H9 (cell line): Measurements from ENCODE around the gene BRD7. TPM values are rescaled to one million over a fixed set of nuclear protein-coding genes. Genes with fewer than 3 reads are reported as not detected.

Experiments
- DNase-seq: peaks from one replicate; pipeline ENCODE4 v3.0.0-alpha.2; 2017
- H2AFZ ChIP-seq: one replicate; pipeline ENCODE4 v1.6.1; 2013; ENCODE audit warnings: mild to moderate bottlenecking, low read length, control low read depth, moderate library complexity
- H2AK5ac ChIP-seq: 2 replicates; pipeline ENCODE4 v1.6.1; 2013; ENCODE audit warnings: low read length, control low read depth, mixed read lengths; ENCODE audit not compliant: insufficient read length
- H2BK120ac ChIP-seq: one replicate; pipeline ENCODE4 v1.6.1; 2013; ENCODE audit warnings: low read depth, mild to moderate bottlenecking, low read length, control low read depth, inconsistent platforms; ENCODE audit not compliant: poor library complexity, severe bottlenecking
- H2BK12ac ChIP-seq: 2 replicates; pipeline ENCODE4 v1.6.1; 2013; ENCODE audit warnings: low read length, control low read depth, mixed read lengths, low read depth; ENCODE audit not compliant: insufficient read length
- H2BK15ac ChIP-seq: 2 replicates; pipeline ENCODE4 v1.6.1; 2013; ENCODE audit warnings: low read depth, low read length, control low read depth
- H2BK20ac ChIP-seq: one replicate; pipeline ENCODE4 v1.6.1; 2013; ENCODE audit warnings: low read depth, mild to moderate bottlenecking, low read length, control low read depth, inconsistent platforms; ENCODE audit not compliant: poor library complexity, severe bottlenecking
- H2BK5ac ChIP-seq: 2 replicates; pipeline ENCODE4 v1.6.1; 2013; ENCODE audit warnings: low read length, control low read depth, mixed read lengths; ENCODE audit not compliant: insufficient read length
- H3K14ac ChIP-seq: 2 replicates; pipeline ENCODE4 v1.6.1; 2013; ENCODE audit warnings: low read length, control low read depth; ENCODE audit not compliant: insufficient read depth
- H3K18ac ChIP-seq: 2 replicates; pipeline ENCODE4 v1.6.1; 2013; ENCODE audit warnings: low read depth, mild to moderate bottlenecking, mixed read lengths, low read length, control low read depth; ENCODE audit not compliant: insufficient read length
- H3K23ac ChIP-seq: 2 replicates; pipeline ENCODE4 v1.6.1; 2013; ENCODE audit warnings: low read length, control low read depth, mixed read lengths, low read depth; ENCODE audit not compliant: insufficient read length
- H3K23me2 ChIP-seq: 2 replicates; pipeline ENCODE4 v1.6.1; 2013; ENCODE audit warnings: low read depth, mild to moderate bottlenecking, mixed read lengths, low read length, control low read depth; ENCODE audit not compliant: insufficient read length, poor library complexity, severe bottlenecking
- H3K27ac ChIP-seq: 2 replicates; pipeline ENCODE4 v1.5.1; 2013; ENCODE audit warnings: low read length, control low read depth, mixed read lengths, low read depth; ENCODE audit not compliant: insufficient read length
- H3K27me3 ChIP-seq: 2 replicates; pipeline ENCODE4 v1.6.1; 2013; ENCODE audit warnings: low read length, control low read depth, inconsistent platforms; ENCODE audit not compliant: insufficient read depth
- H3K4ac ChIP-seq: 2 replicates; pipeline ENCODE4 v1.6.1; 2013; ENCODE audit warnings: low read depth, mild to moderate bottlenecking, control low read depth, inconsistent platforms, low read length, moderate library complexity
- H3K4me1 ChIP-seq: 2 replicates; pipeline ENCODE4 v1.6.1; 2013; ENCODE audit warnings: low read length, control low read depth, inconsistent platforms; ENCODE audit not compliant: insufficient read depth
- H3K4me2 ChIP-seq: 2 replicates; pipeline ENCODE4 v1.6.1; 2013; ENCODE audit warnings: low read length, control low read depth, mixed read lengths; ENCODE audit not compliant: insufficient read length, insufficient read depth
- H3K56ac ChIP-seq: 2 replicates; pipeline ENCODE4 v1.6.1; 2013; ENCODE audit warnings: low read depth, mild to moderate bottlenecking, mixed read lengths, low read length, control low read depth; ENCODE audit not compliant: insufficient read length
- H3K79me1 ChIP-seq: 2 replicates; pipeline ENCODE4 v1.6.1; 2013; ENCODE audit warnings: low read depth, mild to moderate bottlenecking, moderate library complexity, low read length, control low read depth, inconsistent platforms; ENCODE audit not compliant: insufficient read depth, poor library complexity, severe bottlenecking
- H3K79me2 ChIP-seq: 2 replicates; pipeline ENCODE4 v1.6.1; 2013; ENCODE audit warnings: low read length, control low read depth, inconsistent platforms; ENCODE audit not compliant: insufficient read depth
- H3K9ac ChIP-seq: 2 replicates; pipeline ENCODE4 v1.6.1; 2013; ENCODE audit warnings: low read length, control low read depth, mixed read lengths; ENCODE audit not compliant: insufficient read length; ENCODE audit errors: extremely low read depth
- H3K9me3 ChIP-seq: one replicate; pipeline ENCODE4 v1.6.1; 2013; ENCODE audit warnings: low read depth, low read length, inconsistent platforms; ENCODE audit not compliant: control insufficient read depth
- H3T11ph ChIP-seq: one replicate; pipeline ENCODE4 v1.6.1; 2013; ENCODE audit warnings: mild to moderate bottlenecking, low read length, control low read depth, inconsistent platforms
- H4K20me1 ChIP-seq: one replicate; pipeline ENCODE4 v1.6.1; 2013; ENCODE audit not compliant: control insufficient read depth, insufficient read length, insufficient read depth
- H4K5ac ChIP-seq: 2 replicates; pipeline ENCODE4 v1.6.1; 2013; ENCODE audit warnings: low read depth, mild to moderate bottlenecking, mixed read lengths, low read length, control low read depth; ENCODE audit not compliant: insufficient read length
- H4K8ac ChIP-seq: replicated peaks from 2 replicates; pipeline ENCODE4 v1.6.1; 2013; ENCODE audit warnings: low read length, control low read depth, mixed read lengths, low read depth; ENCODE audit not compliant: insufficient read length
- H4K91ac ChIP-seq: 2 replicates; pipeline ENCODE4 v1.6.1; 2013; ENCODE audit warnings: low read depth, mild to moderate bottlenecking, moderate library complexity, mixed read lengths, low read length, control low read depth; ENCODE audit not compliant: insufficient read length
- H3K27ac Mint-ChIP-seq, 3 experiments: 2 replicates in 2 of 3; 3 replicates in 1 of 3; pipeline ENCODE4 v1.8.0; 2020 to 2021; ENCODE audit warnings: mixed read lengths in 3 of 3, mild to moderate bottlenecking in 1 of 3, moderate library complexity in 1 of 3
- H3K27me3 Mint-ChIP-seq: 2 replicates; pipeline ENCODE4 v1.8.0; 2021; ENCODE audit warnings: low read depth, mild to moderate bottlenecking, moderate library complexity, mixed read lengths
- H3K36me3 Mint-ChIP-seq, 3 experiments: 2 replicates in 2 of 3; 3 replicates in 1 of 3; pipeline ENCODE4 v1.8.0; 2020 to 2021; ENCODE audit warnings: low read depth in 3 of 3, mixed read lengths in 3 of 3; ENCODE audit not compliant: insufficient read depth in 1 of 3
- H3K4me1 Mint-ChIP-seq, 2 experiments: 2 replicates each; pipeline ENCODE4 v1.8.0; 2020; ENCODE audit warnings: mixed read lengths in 2 of 2
- H3K4me3 Mint-ChIP-seq, 2 experiments: 2 replicates in 1 of 2; 3 replicates in 1 of 2; pipeline ENCODE4 v1.8.0; 2020 to 2021; ENCODE audit warnings: mild to moderate bottlenecking in 2 of 2, mixed read lengths in 2 of 2, moderate library complexity in 1 of 2
- H3K9me3 Mint-ChIP-seq, 2 experiments: 2 replicates in 1 of 2; 3 replicates in 1 of 2; pipeline ENCODE4 v1.8.0; 2020; ENCODE audit warnings: mild to moderate bottlenecking in 2 of 2, mixed read lengths in 2 of 2, moderate library complexity in 1 of 2
- WGBS: extraction: QIAGEN DNeasy Blood & Tissue Kit; methylation state at CpG from one replicate; pipeline ENCODE4 v1.1.7; 2013; ENCODE audit warnings: missing lambda C conversion rate, low lambda C conversion rate, mixed read lengths; ENCODE audit not compliant: insufficient read length; ENCODE audit errors: extremely low coverage; 5-methylcytosine and 5-hydroxymethylcytosine counted together
- total RNA-seq: library from RNA; stranded (reverse); gene quantifications from 2 replicates; pipeline ENCODE4 v1.2.1, GENCODE V29; 2021
- TF ChIP-seq, protein P1 (sequence below): fragments of 200-600 bp; sonication (generic); conservative IDR thresholded peaks from 3 replicates; pipeline ENCODE4 v1.8.0; 2021; ENCODE audit warnings: antibody characterized with exemption, mild to moderate bottlenecking

The BRD7 gene
- total RNA-seq, 1 experiment from 2014 or later = 112 TPM

DNA sequence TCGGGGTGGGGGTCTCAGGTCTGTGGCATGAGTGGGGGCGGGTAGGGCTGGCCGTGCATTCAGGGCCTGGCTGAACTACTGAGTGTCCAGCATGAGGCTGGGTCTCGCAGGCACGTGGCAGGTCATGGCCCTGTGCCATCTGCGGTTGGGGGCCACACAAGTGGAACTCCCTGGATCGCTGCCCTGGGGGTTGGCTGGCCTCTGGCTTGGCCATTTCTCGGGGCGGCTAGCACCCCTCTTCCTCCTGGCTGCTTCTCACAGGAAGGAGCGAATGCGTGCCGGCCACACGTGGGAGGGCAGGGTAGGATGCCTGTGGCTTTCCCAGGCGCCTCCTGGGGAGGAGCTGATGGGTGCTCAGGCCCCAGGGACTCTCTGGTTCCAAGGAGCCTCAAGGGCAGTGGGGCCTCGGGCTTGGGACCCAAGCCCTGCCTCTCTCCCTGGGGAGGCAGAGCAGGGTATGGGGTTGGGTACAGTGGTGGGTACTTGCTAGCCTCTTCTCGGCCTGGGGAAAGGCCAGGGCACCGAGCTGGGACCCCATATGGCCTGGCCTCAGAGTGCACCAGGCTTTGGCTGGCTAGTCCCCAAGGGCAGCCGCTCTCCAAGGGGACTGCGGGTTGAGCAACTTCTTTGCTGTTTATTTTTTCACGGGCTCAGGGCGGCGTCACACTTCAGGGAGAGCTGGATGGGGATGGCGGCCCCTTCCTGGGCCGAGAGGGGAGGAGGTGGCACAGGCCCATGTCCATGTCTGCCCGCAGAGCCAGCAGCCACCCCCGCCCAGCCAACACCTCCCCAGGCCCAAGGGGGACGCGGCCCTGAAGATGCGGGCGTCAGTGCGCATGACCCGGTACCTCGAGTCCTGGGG lies 65.0 kb downstream of the BRD7 start:
- Histone ChIP-seq H2BK12ac (no peak overlapping the region), H4K8ac (no peak overlapping the region), H3K27ac (no peak overlapping the region), H4K91ac (no peak overlapping the region), H3K9ac (no peak overlapping the region), H2AFZ (no peak overlapping the region), H3K23ac (no peak overlapping the region), H2BK15ac (no peak overlapping the region), H2BK20ac (no peak overlapping the region), H2AK5ac (no peak overlapping the region), H4K20me1 (no peaks in the 10 kb centered on the region), H3K4me2 (no peak overlapping the region), H3K27me3 (no peaks in the 10 kb centered on the region), H2BK120ac (no peak overlapping the region), H3K79me2 (no peaks in the 10 kb centered on the region), H3T11ph (no peak overlapping the region), H3K23me2 (no peaks in the 10 kb centered on the region), H3K9me3 (no peaks in the 10 kb centered on the region), H3K18ac (no peak overlapping the region), H2BK5ac (no peak overlapping the region), H3K79me1 (no peaks in the 10 kb centered on the region), H4K5ac (no peak overlapping the region), H3K56ac (no peak overlapping the region), H3K4me1 (no peaks in the 10 kb centered on the region), H3K14ac (0 out of 2 replicates have a peak overlapping the region, but pooled peaks have one; percentile 53), H3K4ac (no peak overlapping the region)
- DNase-seq = peak; percentile 24
- Mint-ChIP-seq H3K9me3 (no peaks in the 10 kb centered on the region), H3K4me1 (no peaks in the 10 kb centered on the region), H3K36me3 (no peaks in the 10 kb centered on the region), H3K27me3 (no peaks in the 10 kb centered on the region), H3K4me3 (no peak overlapping the region), H3K27ac (0 out of 7 replicates have a peak overlapping the region, but pooled peaks of 1 of the 3 experiments have one; percentile 61)
- no CpG with 5 or more reads among the region's 33 CpGs for WGBS
- TF ChIP-seq, protein P1, sequence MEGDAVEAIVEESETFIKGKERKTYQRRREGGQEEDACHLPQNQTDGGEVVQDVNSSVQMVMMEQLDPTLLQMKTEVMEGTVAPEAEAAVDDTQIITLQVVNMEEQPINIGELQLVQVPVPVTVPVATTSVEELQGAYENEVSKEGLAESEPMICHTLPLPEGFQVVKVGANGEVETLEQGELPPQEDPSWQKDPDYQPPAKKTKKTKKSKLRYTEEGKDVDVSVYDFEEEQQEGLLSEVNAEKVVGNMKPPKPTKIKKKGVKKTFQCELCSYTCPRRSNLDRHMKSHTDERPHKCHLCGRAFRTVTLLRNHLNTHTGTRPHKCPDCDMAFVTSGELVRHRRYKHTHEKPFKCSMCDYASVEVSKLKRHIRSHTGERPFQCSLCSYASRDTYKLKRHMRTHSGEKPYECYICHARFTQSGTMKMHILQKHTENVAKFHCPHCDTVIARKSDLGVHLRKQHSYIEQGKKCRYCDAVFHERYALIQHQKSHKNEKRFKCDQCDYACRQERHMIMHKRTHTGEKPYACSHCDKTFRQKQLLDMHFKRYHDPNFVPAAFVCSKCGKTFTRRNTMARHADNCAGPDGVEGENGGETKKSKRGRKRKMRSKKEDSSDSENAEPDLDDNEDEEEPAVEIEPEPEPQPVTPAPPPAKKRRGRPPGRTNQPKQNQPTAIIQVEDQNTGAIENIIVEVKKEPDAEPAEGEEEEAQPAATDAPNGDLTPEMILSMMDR = no peak
